ENCODE measurements around the gene SLC24A4.

Gene SLC24A4

GRCh38 chr14:92302481-92302880 is 20.5 kb upstream of the SLC24A4 start:
- no peak for DNase-seq
- no peak for TF ChIP-seq POLR2A (IDR thresholded peaks at IDR 0.05; ENCODE audit: low read length)
- TF ChIP-seq GATA1 (IDR thresholded peaks at IDR 0.05; ENCODE audit: low read depth, low read length): no peak

- DNase-seq: no peak
- TF ChIP-seq GATA1 (IDR thresholded peaks at IDR 0.05; ENCODE audit: low read depth, low read length): no peak
- no peak for TF ChIP-seq POLR2A (IDR thresholded peaks at IDR 0.05; ENCODE audit: low read length)
These were observed 14.2 kb upstream of the SLC24A4 start for GRCh38 chr14:92308716-92309115.

- DNase-seq: no peak
- no peak for TF ChIP-seq GATA1 (IDR thresholded peaks at IDR 0.05; ENCODE audit: low read depth, low read length)
- no peak for TF ChIP-seq POLR2A (IDR thresholded peaks at IDR 0.05; ENCODE audit: low read length)
These were observed 12.9 kb upstream of the SLC24A4 start for GRCh38 chr14:92309968-92310530.

GRCh38 chr14:92310776-92311375 is 12.1 kb upstream of the SLC24A4 start:
- no peak for DNase-seq
- TF ChIP-seq POLR2A (IDR thresholded peaks at IDR 0.05; ENCODE audit: low read length) (no peak), GATA1 (IDR thresholded peaks at IDR 0.05; ENCODE audit: low read depth, low read length) (no peak)

GRCh38 chr14:92314182-92314581 is 8.8 kb upstream of the SLC24A4 start:
- no peak for TF ChIP-seq POLR2A (IDR thresholded peaks at IDR 0.05; ENCODE audit: low read length)
- no peak for TF ChIP-seq GATA1 (IDR thresholded peaks at IDR 0.05; ENCODE audit: low read depth, low read length)
- DNase-seq: no peak

GRCh38 chr14:92315050-92315805 is 7.7 kb upstream of the SLC24A4 start:
- no peak for TF ChIP-seq POLR2A (IDR thresholded peaks at IDR 0.05; ENCODE audit: low read length)
- DNase-seq: no peak

GRCh38 chr14:92316176-92316575 is 6.8 kb upstream of the SLC24A4 start:
- no peak for TF ChIP-seq GATA1 (IDR thresholded peaks at IDR 0.05; ENCODE audit: low read depth, low read length)
- TF ChIP-seq POLR2A (IDR thresholded peaks at IDR 0.05; ENCODE audit: low read length): no peak
- no peak for DNase-seq

GRCh38 chr14:92316937-92317336 is 6.0 kb upstream of the SLC24A4 start:
- TF ChIP-seq GATA1 (IDR thresholded peaks at IDR 0.05; ENCODE audit: low read depth, low read length): no peak
- TF ChIP-seq POLR2A (IDR thresholded peaks at IDR 0.05; ENCODE audit: low read length): no peak
- DNase-seq: no peak

- no peak for DNase-seq
- no peak for TF ChIP-seq POLR2A (IDR thresholded peaks at IDR 0.05; ENCODE audit: low read length)
- no peak for TF ChIP-seq GATA1 (IDR thresholded peaks at IDR 0.05; ENCODE audit: low read depth, low read length)
These were observed 5.5 kb upstream of the SLC24A4 start for GRCh38 chr14:92317511-92317910.

- DNase-seq: no peak
- TF ChIP-seq GATA1 (IDR thresholded peaks at IDR 0.05; ENCODE audit: low read depth, low read length) (no peak), POLR2A (IDR thresholded peaks at IDR 0.05; ENCODE audit: low read length) (no peak)
These were observed 1.3 kb upstream of the SLC24A4 start for GRCh38 chr14:92321701-92322100.

GRCh38 chr14:92322516-92322915 is 449 bp upstream of the SLC24A4 start:
- no peak for TF ChIP-seq GATA1 (IDR thresholded peaks at IDR 0.05; ENCODE audit: low read depth, low read length)
- TF ChIP-seq POLR2A (IDR thresholded peaks at IDR 0.05; ENCODE audit: low read length): no peak
- no peak for DNase-seq

- TF ChIP-seq GATA1 (IDR thresholded peaks at IDR 0.05; ENCODE audit: low read depth, low read length): no peak
- TF ChIP-seq POLR2A (IDR thresholded peaks at IDR 0.05; ENCODE audit: low read length): no peak
- no peak for DNase-seq
These were observed 1.2 kb downstream of the SLC24A4 start for GRCh38 chr14:92323916-92324818.

- no peak for TF ChIP-seq GATA1 (IDR thresholded peaks at IDR 0.05; ENCODE audit: low read depth, low read length)
- no peak for TF ChIP-seq POLR2A (IDR thresholded peaks at IDR 0.05; ENCODE audit: low read length)
- DNase-seq: no peak
These were observed 2.9 kb downstream of the SLC24A4 start for GRCh38 chr14:92325835-92326234.
